ENCODE results near the gene ZG16B. TPM values are rescaled to one million over a fixed set of nuclear protein-coding genes. Genes with fewer than 3 reads are reported as not detected.
A peak's percentile ranks its signal among the peaks of the same experiment; 100 is the strongest.

The ZG16B gene
- total RNA-seq, 1 donor from 2014 or later = not detected

DNA sequence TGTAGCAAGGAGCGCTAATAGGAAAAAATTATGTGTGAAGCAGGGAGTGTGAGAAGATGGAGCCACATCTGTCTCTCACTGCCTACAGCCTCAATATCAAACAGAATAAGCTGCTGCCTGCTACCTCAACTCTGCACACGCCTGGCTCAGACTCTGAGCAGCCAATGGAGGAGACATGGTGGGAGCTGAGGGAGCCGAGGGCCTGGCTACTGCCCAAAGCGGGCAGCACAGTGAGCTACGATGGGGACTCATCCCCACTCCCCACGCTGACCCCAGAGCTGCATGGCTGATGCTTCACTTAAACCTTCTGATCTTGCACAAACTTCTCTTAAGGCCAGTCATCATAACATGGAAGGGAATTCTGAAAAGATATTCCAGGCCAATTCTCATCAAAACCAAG is 41.8 kb downstream of the ZG16B start:
- Histone ChIP-seq H3F3A (ENCODE audit: low read depth) (no peaks in the 10 kb centered on the region), H3K4me2 (no peak overlapping the region), H3K9ac (no peak overlapping the region), H3K79me2 (ENCODE audit: low read depth) (no peaks in the 10 kb centered on the region), H3K36me3 (no peaks in the 10 kb centered on the region), H3K27ac (no peak overlapping the region), H3K9me3 (ENCODE audit: low read depth) (no peaks in the 10 kb centered on the region), H3K4me3 (no peak overlapping the region), H3K4me1 (no peaks in the 10 kb centered on the region), H4K20me1 (ENCODE audit: low read depth) (no peaks in the 10 kb centered on the region), H2AFZ (replicated peaks) (no peak overlapping the region), H3K27me3 (peaks cover 72% of the 10 kb centered on the region)
- peaks cover 2% of the 10 kb centered on the region for H3K4me1 Mint-ChIP-seq
- no peaks in the 10 kb centered on the region for H3K9me3 Mint-ChIP-seq
- no peaks in the 10 kb centered on the region for H3K36me3 Mint-ChIP-seq
- H3K27ac Mint-ChIP-seq = no peak overlapping the region
- no peak overlapping the region for H3K4me3 Mint-ChIP-seq
- peaks cover 11% of the 10 kb centered on the region for H3K27me3 Mint-ChIP-seq (ENCODE audit: insufficient read depth, low read depth)
- DNase-seq (ENCODE audit: low spot score) = no peak
- TF ChIP-seq, protein P1, sequence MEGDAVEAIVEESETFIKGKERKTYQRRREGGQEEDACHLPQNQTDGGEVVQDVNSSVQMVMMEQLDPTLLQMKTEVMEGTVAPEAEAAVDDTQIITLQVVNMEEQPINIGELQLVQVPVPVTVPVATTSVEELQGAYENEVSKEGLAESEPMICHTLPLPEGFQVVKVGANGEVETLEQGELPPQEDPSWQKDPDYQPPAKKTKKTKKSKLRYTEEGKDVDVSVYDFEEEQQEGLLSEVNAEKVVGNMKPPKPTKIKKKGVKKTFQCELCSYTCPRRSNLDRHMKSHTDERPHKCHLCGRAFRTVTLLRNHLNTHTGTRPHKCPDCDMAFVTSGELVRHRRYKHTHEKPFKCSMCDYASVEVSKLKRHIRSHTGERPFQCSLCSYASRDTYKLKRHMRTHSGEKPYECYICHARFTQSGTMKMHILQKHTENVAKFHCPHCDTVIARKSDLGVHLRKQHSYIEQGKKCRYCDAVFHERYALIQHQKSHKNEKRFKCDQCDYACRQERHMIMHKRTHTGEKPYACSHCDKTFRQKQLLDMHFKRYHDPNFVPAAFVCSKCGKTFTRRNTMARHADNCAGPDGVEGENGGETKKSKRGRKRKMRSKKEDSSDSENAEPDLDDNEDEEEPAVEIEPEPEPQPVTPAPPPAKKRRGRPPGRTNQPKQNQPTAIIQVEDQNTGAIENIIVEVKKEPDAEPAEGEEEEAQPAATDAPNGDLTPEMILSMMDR (IDR thresholded peaks at IDR 0.05) = no peak
- TF ChIP-seq EZH2phosphoT487 (IDR thresholded peaks at IDR 0.05) = no peak
- TF ChIP-seq EZH2 (IDR thresholded peaks at IDR 0.05) = no peak

DNA sequence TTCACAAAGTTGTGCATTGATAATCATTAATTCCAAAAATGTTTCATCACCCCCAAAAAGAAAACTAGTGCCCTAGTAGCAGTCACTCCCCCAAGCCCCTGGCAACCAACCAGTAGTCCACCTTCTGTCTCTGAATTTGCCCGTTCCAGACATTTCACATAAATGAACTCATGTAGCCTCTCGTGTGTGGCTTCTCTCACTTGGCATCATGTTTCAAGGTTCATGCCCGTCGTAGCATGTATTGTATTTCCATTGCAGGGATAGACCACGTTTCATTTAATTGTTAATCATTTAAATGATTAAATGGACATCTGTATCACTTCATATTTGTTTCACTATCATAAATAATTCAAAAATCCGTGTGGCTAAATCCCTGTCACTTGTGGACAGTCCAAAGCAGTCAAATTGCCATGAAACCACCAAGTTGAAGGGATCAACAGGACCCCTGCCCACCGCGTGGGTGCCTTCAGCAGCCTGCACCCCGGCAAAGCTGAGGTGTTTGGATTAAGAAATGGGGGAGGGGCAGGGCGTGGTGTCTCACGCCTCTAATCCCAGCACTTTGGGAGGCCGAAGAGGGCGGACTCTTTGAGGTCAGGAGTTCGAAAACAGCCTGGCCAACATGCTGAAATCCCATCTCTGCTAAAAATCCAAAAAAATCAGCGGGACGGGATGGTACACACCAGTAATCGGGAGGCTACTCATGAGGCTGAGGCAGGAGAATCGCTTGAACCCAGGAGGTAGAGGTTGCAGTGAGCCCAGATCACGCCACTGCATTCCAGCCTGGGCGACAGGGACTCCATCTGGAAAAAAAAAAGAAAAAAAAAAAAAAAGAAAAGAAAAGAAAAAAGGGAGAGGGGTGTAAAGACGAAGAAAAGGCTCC is 44.2 kb downstream of the ZG16B start:
- no peaks in the 10 kb centered on the region for H3K4me1 ChIP-seq
- Mint-ChIP-seq H3K9me3 (no peaks in the 10 kb centered on the region), H3K27ac (no peak overlapping the region), H3K27me3 (ENCODE audit: insufficient read depth, low read depth) (peaks cover 16% of the 10 kb centered on the region), H3K36me3 (no peaks in the 10 kb centered on the region), H3K4me1 (no peaks in the 10 kb centered on the region), H3K4me3 (no peak overlapping the region)
- TF ChIP-seq EZH2phosphoT487 (IDR thresholded peaks at IDR 0.05) = no peak
- TF ChIP-seq, protein P1 (IDR thresholded peaks at IDR 0.05) = no peak
- no peak for TF ChIP-seq EZH2 (IDR thresholded peaks at IDR 0.05)
- no peak overlapping the region for H3K4me3 ChIP-seq
- no peaks in the 10 kb centered on the region for H3F3A ChIP-seq (ENCODE audit: low read depth)
- peak overlapping the region; percentile 47 for H2AFZ ChIP-seq (replicated peaks)
- DNase-seq (ENCODE audit: low spot score) = no peak
- H3K27me3 ChIP-seq = peaks cover 61% of the 10 kb centered on the region
- no peak overlapping the region for H3K9ac ChIP-seq
- no peaks in the 10 kb centered on the region for H3K9me3 ChIP-seq (ENCODE audit: low read depth)
- H4K20me1 ChIP-seq (ENCODE audit: low read depth) = no peaks in the 10 kb centered on the region
- no peaks in the 10 kb centered on the region for H3K79me2 ChIP-seq (ENCODE audit: low read depth)
- no peak overlapping the region for H3K4me2 ChIP-seq
- no peak overlapping the region for H3K27ac ChIP-seq
- no peaks in the 10 kb centered on the region for H3K36me3 ChIP-seq

DNA sequence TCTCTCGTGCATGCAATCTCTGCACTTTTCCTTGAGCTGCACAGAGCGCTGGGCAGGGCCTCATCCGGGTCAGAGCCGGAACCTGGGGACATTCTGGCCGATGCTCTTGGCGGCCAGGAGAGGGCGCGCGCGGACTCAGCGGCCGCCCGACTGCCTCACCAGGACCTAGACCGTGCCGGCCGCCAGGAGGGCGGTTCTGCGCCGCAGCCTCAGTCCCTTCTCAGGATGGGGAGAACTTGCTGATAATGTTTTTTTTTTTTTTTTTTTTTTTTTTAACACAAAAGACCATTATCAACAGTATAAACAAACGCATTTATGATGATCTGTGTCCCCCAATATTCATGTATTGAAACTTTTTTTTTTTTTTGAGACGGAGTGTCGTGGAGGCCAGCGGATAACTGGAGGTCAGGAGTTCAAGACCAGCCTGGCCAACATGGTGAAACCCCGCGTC is 44.8 kb downstream of the ZG16B start:
- H3K27ac Mint-ChIP-seq = no peak overlapping the region

More for the DNA sequence above, 44.8 kb downstream of the ZG16B start:
- Mint-ChIP-seq H3K36me3 (no peaks in the 10 kb centered on the region), H3K9me3 (peaks cover 4% of the 10 kb centered on the region), H3K4me1 (no peaks in the 10 kb centered on the region), H3K27me3 (ENCODE audit: insufficient read depth, low read depth) (peaks cover 16% of the 10 kb centered on the region), H3K4me3 (no peak overlapping the region)
- Histone ChIP-seq H4K20me1 (ENCODE audit: low read depth) (no peaks in the 10 kb centered on the region), H3K9me3 (ENCODE audit: low read depth) (no peaks in the 10 kb centered on the region), H3F3A (ENCODE audit: low read depth) (no peaks in the 10 kb centered on the region), H2AFZ (replicated peaks) (peak overlapping the region; percentile 47), H3K9ac (no peak overlapping the region), H3K4me1 (no peaks in the 10 kb centered on the region), H3K79me2 (ENCODE audit: low read depth) (no peaks in the 10 kb centered on the region), H3K27me3 (peaks cover 54% of the 10 kb centered on the region), H3K36me3 (no peaks in the 10 kb centered on the region), H3K4me3 (no peak overlapping the region), H3K4me2 (no peak overlapping the region), H3K27ac (no peak overlapping the region)
- DNase-seq (ENCODE audit: low spot score) = peak; percentile 85
- TF ChIP-seq EZH2 (IDR thresholded peaks at IDR 0.05) (no peak), EZH2phosphoT487 (IDR thresholded peaks at IDR 0.05) (no peak)
- TF ChIP-seq, protein P1 (IDR thresholded peaks at IDR 0.05) = peak; percentile 88
